GM12878 (cell line): ENCODE results near the gene TEKT3. TPM values are rescaled to one million over a fixed set of nuclear protein-coding genes. Genes with fewer than 3 reads are reported as not detected.

ENCODE experiments used
- ATAC-seq: fragments of 200-7000 bp; cut with Tn5 transposase; 3 replicates; pipeline ENCODE4 v1.9.1; 2020; ENCODE audit warnings: mild to moderate bottlenecking, moderate library complexity
- BruUV-seq: library from RNA; stranded (reverse); fragments of 400-500 nt; replicated peaks from 2 replicates; lab custom pipeline; 2021; lab: Mats Ljungman, UMichigan
- CTCF ChIA-PET: fragments of 300-600 bp; sonication (Branson Sonifier 250); formaldehyde crosslinking; extraction: SDS; loops from one replicate; lab custom pipeline; 2021; ENCODE audit warnings: inconsistent platforms; lab: Yijun Ruan, JAX
- POLR2A ChIA-PET: fragments of 350-600 bp; formaldehyde crosslinking; extraction: SDS; loops from one replicate; lab custom pipeline; 2021; ENCODE audit warnings: inconsistent platforms; lab: Charles Lee
- RAD21 ChIA-PET: fragments of 300-600 bp; sonication (Branson Sonifier 250); formaldehyde crosslinking; loops from one replicate; lab custom pipeline; 2023; ENCODE audit warnings: antibody characterized with exemption; ENCODE audit not compliant: unreplicated experiment; lab: Charles Lee
- SMC1A ChIA-PET: fragments of 300-600 bp; sonication (Branson Sonifier 250); formaldehyde crosslinking; loops from one replicate; lab custom pipeline; 2023; ENCODE audit not compliant: unreplicated experiment, uncharacterized antibody; lab: Charles Lee
- DNase-seq: peaks from one replicate; pipeline ENCODE4 v3.0.0-alpha.2; 2011; ENCODE audit warnings: low read depth, low spot score
- FAIRE-seq: peaks from 3 replicates; lab custom pipeline; 2011; peaks lifted over from hg19 to GRCh38; lab: Jason Lieb, UNC
- H2AFZ ChIP-seq: 2 replicates; pipeline ENCODE4 v1.6.0; 2011; ENCODE audit warnings: low read depth, low read length, control low read depth; ENCODE audit not compliant: control insufficient read depth
- H3K27ac ChIP-seq: 2 replicates; pipeline ENCODE4 v1.5.1; 2011; ENCODE audit warnings: control low read depth; ENCODE audit not compliant: control insufficient read depth, insufficient read depth
- H3K27me3 ChIP-seq, 2 experiments: replicated peaks in 1 of 2; 2 replicates each; pipeline versions ENCODE4 v1.6.0 to v1.6.1; 2011; ENCODE audit warnings: low read length in 1 of 2; ENCODE audit not compliant: control insufficient read depth in 2 of 2, insufficient read depth in 2 of 2
- H3K36me3 ChIP-seq, 2 experiments: 2 replicates each; pipeline ENCODE4 v1.5.1; 2011; ENCODE audit warnings: low read length in 1 of 2; ENCODE audit not compliant: control insufficient read depth in 2 of 2, insufficient read depth in 2 of 2
- H3K4me1 ChIP-seq: 2 replicates; pipeline ENCODE4 v1.6.1; 2011; ENCODE audit warnings: mild to moderate bottlenecking, low read length, moderate library complexity, mixed read lengths; ENCODE audit not compliant: control insufficient read depth, insufficient read depth
- H3K4me2 ChIP-seq: 2 replicates; pipeline ENCODE4 v1.6.0; 2011; ENCODE audit warnings: control low read depth; ENCODE audit not compliant: control insufficient read depth, insufficient read depth
- H3K4me3 ChIP-seq: fragments of 200-600 bp; sonication (generic); 2 replicates; pipeline ENCODE4 v1.5.1; 2016
- H3K79me2 ChIP-seq: 2 replicates; pipeline ENCODE4 v1.6.0; 2011; ENCODE audit warnings: low read length; ENCODE audit not compliant: control insufficient read depth, insufficient read depth
- H3K9ac ChIP-seq: 2 replicates; pipeline ENCODE4 v1.8.0; 2011; ENCODE audit warnings: low read length, control low read depth, mixed read lengths; ENCODE audit not compliant: control insufficient read depth, insufficient read depth
- H3K9me3 ChIP-seq: replicated peaks from 3 replicates; pipeline ENCODE4 v1.5.1; 2011; ENCODE audit warnings: mild to moderate bottlenecking, low read length; ENCODE audit not compliant: control insufficient read depth, insufficient read depth
- H4K20me1 ChIP-seq: 2 replicates; pipeline ENCODE4 v1.6.0; 2011; ENCODE audit not compliant: control insufficient read depth, insufficient read depth
- ATF7 ChIP-seq: fragments of 450-650 bp; IDR thresholded peaks from 2 replicates; pipeline ENCODE4 v1.6.1; 2016; ENCODE audit warnings: low read depth, mild to moderate bottlenecking
- CBX3 ChIP-seq: fragments of 200-600 bp; sonication (generic); IDR thresholded peaks from 2 replicates; pipeline ENCODE4 v1.6.1; 2016; ENCODE audit warnings: low read depth, borderline replicate concordance
- CREM ChIP-seq: IDR thresholded peaks from 2 replicates; pipeline ENCODE4 v1.6.1; 2014; ENCODE audit warnings: antibody characterized with exemption, low read depth
- ETV6 ChIP-seq, 2 experiments: fragments of 450-650 bp in 1 of 2; IDR thresholded peaks in 1 of 2; conservative IDR thresholded peaks in 1 of 2; 2 replicates each; pipeline ENCODE4 v1.6.1; 2014; ENCODE audit warnings: antibody characterized with exemption in 1 of 2, borderline replicate concordance in 1 of 2, low read depth in 1 of 2, mild to moderate bottlenecking in 1 of 2, moderate library complexity in 1 of 2
- KAT2A ChIP-seq: conservative IDR thresholded peaks from 2 replicates; pipeline ENCODE4 v1.6.1; 2011; ENCODE audit warnings: low read depth, low read length; ENCODE audit not compliant: control insufficient read depth
- MTA3 ChIP-seq: IDR thresholded peaks from 2 replicates; pipeline ENCODE4 v1.6.1; 2012; ENCODE audit warnings: low read length, inconsistent platforms, borderline replicate concordance
- NR2F1 ChIP-seq: fragments of 450-650 bp; conservative IDR thresholded peaks from 2 replicates; pipeline ENCODE4 v1.6.1; 2017; ENCODE audit warnings: mild to moderate bottlenecking
- POU2F2 ChIP-seq: IDR thresholded peaks from 3 replicates; pipeline ENCODE4 v1.6.1; 2011; ENCODE audit warnings: low read depth, mild to moderate bottlenecking, low read length, borderline replicate concordance
- RB1 ChIP-seq: fragments of 450-650 bp; formaldehyde crosslinking; IDR thresholded peaks from 2 replicates; pipeline ENCODE4 v1.6.1; 2017; ENCODE audit warnings: mild to moderate bottlenecking, borderline replicate concordance
- RCOR1 ChIP-seq: conservative IDR thresholded peaks from 2 replicates; pipeline ENCODE4 v1.6.1; 2012; ENCODE audit warnings: low read depth, low read length, improper control_type of control experiment
- RUNX3 ChIP-seq: IDR thresholded peaks from 2 replicates; pipeline ENCODE4 v1.6.1; 2012; ENCODE audit warnings: low read length, inconsistent platforms
- SP1 ChIP-seq: IDR thresholded peaks from one replicate; pipeline ENCODE4 v1.6.1; 2011; ENCODE audit warnings: low read depth, low read length
- STAT1 ChIP-seq: fragments of 450-650 bp; conservative IDR thresholded peaks from 2 replicates; pipeline ENCODE4 v1.6.1; 2014; ENCODE audit warnings: antibody characterized with exemption, mild to moderate bottlenecking
- TCF3 ChIP-seq: IDR thresholded peaks from 2 replicates; pipeline ENCODE4 v1.6.1; 2012; ENCODE audit warnings: low read depth, mild to moderate bottlenecking, low read length, borderline replicate concordance; ENCODE audit not compliant: insufficient read depth
- YBX1 ChIP-seq: fragments of 450-650 bp; IDR thresholded peaks from 2 replicates; pipeline ENCODE4 v1.6.1; 2016; ENCODE audit warnings: antibody characterized with exemption
- WGBS: methylation state at CpG from one replicate; pipeline ENCODE4 v1.1.6; 2016; ENCODE audit warnings: low lambda C conversion rate; ENCODE audit not compliant: insufficient replicate concordance, insufficient coverage; ENCODE audit errors: missing lambda C conversion rate; 5-methylcytosine and 5-hydroxymethylcytosine counted together
- in situ Hi-C: fragments of 300-500 bp; cut with MboI; formaldehyde crosslinking; loops from 9 replicates; pipeline ENCODE4 v1.14.3; 2018; ENCODE audit warnings: mixed read lengths
- intact Hi-C: fragments of 100-400 bp; cut with micrococcal nuclease; formaldehyde crosslinking; loops from one replicate; pipeline ENCODE4 v1.14.2; 2022; ENCODE audit not compliant: unreplicated experiment
- polyA plus RNA-seq, 11 experiments: library from polyadenylated mRNA; depleted of rRNA in 4 of 11; unstranded in 6 of 11; stranded (reverse) in 5 of 11; fragments of >200 nt; fragmentation: Nextera tagmentation in 4 of 11; fragmentation: Illumina TruSeq in 1 of 11; extraction: Ambion mirVana in 4 of 11; extraction: Trizol in 1 of 11; gene quantifications; 1 replicate in 1 of 11; 2 replicates in 10 of 11; pipeline versions ENCODE4 v1.2.1 to v1.2.3, GENCODE V29; 2011 to 2016; ENCODE audit warnings: inconsistent platforms in 2 of 11, missing spikeins in 2 of 11, low read depth in 1 of 11
- total RNA-seq, 4 experiments: library from RNA; depleted of rRNA in 3 of 4; stranded (reverse); fragments of >200 nt in 3 of 4; fragmentation: Illumina TruSeq in 1 of 4; extraction: Trizol in 1 of 4; gene quantifications; 2 replicates each; pipeline versions ENCODE4 v1.2.1 to v1.2.3, GENCODE V29; 2013 to 2021
- TF ChIP-seq, protein P1 (sequence below): fragments of 150-350 bp; IDR thresholded peaks from 2 replicates; pipeline ENCODE4 v1.6.1; 2014; ENCODE audit warnings: mild to moderate bottlenecking, low read depth, low read length
- TF ChIP-seq, protein P2 (sequence below): fragments of 450-650 bp; IDR thresholded peaks from 2 replicates; pipeline ENCODE4 v1.6.1; 2014; ENCODE audit warnings: mild to moderate bottlenecking
- TF ChIP-seq, protein P3 (sequence below): fragments of 450-650 bp; IDR thresholded peaks from 2 replicates; pipeline ENCODE4 v1.6.1; 2017; ENCODE audit warnings: mild to moderate bottlenecking
- TF ChIP-seq, protein P4 (sequence below): fragments of 450-650 bp; IDR thresholded peaks from 2 replicates; pipeline ENCODE4 v1.6.1; 2017; ENCODE audit warnings: borderline replicate concordance

Gene TEKT3
- total and polyA plus RNA-seq, 10 of the 15 experiments (the other 5 are each of a cell fraction or from before 2014, with no cell fraction given) = 0.15 TPM; not detected in 9

DNA sequence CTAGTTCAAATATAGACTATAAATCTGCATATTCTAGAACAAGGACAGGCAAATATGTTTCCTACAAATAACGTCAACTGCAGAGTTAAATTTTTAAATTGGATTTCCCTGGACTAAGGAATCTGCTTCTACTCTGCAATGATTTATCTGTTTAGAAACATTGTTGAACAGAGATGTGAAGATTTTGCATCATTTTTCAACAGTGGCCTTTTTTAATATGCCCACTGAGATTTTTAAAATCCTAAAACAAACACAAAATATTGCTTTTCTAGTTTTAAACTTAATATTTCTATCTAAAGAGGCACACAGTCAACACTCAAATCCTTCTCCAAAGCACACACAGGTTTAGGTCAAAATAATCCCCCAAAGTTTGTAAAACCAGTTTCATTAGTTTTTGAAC is 52.5 kb downstream of the TEKT3 start:
- FAIRE-seq = no peak
- TF ChIP-seq NR2F1 (no peak), RCOR1 (no peak), RUNX3 (no peak), RB1 (no peak), POU2F2 (no peak), MTA3 (no peak), ETV6 (conservative IDR thresholded peaks at IDR 0.05 in 1 of 2, IDR thresholded peaks at IDR 0.05 in 1 of 2; ENCODE audit: borderline replicate concordance in 1 of 2, low read depth in 1 of 2) (no peak), YBX1 (no peak), KAT2A (no peak), CBX3 (no peak), SP1 (no peak), ATF7 (no peak), STAT1 (no peak), CREM (no peak), TCF3 (no peak)
- TF ChIP-seq, protein P1, sequence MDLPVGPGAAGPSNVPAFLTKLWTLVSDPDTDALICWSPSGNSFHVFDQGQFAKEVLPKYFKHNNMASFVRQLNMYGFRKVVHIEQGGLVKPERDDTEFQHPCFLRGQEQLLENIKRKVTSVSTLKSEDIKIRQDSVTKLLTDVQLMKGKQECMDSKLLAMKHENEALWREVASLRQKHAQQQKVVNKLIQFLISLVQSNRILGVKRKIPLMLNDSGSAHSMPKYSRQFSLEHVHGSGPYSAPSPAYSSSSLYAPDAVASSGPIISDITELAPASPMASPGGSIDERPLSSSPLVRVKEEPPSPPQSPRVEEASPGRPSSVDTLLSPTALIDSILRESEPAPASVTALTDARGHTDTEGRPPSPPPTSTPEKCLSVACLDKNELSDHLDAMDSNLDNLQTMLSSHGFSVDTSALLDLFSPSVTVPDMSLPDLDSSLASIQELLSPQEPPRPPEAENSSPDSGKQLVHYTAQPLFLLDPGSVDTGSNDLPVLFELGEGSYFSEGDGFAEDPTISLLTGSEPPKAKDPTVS = no peak
- TF ChIP-seq, protein P2, sequence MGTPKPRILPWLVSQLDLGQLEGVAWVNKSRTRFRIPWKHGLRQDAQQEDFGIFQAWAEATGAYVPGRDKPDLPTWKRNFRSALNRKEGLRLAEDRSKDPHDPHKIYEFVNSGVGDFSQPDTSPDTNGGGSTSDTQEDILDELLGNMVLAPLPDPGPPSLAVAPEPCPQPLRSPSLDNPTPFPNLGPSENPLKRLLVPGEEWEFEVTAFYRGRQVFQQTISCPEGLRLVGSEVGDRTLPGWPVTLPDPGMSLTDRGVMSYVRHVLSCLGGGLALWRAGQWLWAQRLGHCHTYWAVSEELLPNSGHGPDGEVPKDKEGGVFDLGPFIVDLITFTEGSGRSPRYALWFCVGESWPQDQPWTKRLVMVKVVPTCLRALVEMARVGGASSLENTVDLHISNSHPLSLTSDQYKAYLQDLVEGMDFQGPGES = no peak
- TF ChIP-seq, protein P3, sequence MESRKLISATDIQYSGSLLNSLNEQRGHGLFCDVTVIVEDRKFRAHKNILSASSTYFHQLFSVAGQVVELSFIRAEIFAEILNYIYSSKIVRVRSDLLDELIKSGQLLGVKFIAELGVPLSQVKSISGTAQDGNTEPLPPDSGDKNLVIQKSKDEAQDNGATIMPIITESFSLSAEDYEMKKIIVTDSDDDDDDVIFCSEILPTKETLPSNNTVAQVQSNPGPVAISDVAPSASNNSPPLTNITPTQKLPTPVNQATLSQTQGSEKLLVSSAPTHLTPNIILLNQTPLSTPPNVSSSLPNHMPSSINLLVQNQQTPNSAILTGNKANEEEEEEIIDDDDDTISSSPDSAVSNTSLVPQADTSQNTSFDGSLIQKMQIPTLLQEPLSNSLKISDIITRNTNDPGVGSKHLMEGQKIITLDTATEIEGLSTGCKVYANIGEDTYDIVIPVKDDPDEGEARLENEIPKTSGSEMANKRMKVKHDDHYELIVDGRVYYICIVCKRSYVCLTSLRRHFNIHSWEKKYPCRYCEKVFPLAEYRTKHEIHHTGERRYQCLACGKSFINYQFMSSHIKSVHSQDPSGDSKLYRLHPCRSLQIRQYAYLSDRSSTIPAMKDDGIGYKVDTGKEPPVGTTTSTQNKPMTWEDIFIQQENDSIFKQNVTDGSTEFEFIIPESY = no peak
- TF ChIP-seq, protein P4, sequence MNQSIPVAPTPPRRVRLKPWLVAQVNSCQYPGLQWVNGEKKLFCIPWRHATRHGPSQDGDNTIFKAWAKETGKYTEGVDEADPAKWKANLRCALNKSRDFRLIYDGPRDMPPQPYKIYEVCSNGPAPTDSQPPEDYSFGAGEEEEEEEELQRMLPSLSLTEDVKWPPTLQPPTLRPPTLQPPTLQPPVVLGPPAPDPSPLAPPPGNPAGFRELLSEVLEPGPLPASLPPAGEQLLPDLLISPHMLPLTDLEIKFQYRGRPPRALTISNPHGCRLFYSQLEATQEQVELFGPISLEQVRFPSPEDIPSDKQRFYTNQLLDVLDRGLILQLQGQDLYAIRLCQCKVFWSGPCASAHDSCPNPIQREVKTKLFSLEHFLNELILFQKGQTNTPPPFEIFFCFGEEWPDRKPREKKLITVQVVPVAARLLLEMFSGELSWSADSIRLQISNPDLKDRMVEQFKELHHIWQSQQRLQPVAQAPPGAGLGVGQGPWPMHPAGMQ = no peak
- RAD21 ChIA-PET = no interaction called here
- Histone ChIP-seq H3K36me3 (no peaks in the 10 kb centered on the region), H3K4me2 (no peak overlapping the region), H3K9me3 (no peaks in the 10 kb centered on the region), H2AFZ (no peak overlapping the region), H3K4me1 (no peaks in the 10 kb centered on the region), H3K9ac (no peak overlapping the region), H4K20me1 (no peaks in the 10 kb centered on the region), H3K27ac (no peak overlapping the region), H3K4me3 (no peak overlapping the region), H3K27me3 (no peaks in the 10 kb centered on the region), H3K79me2 (no peaks in the 10 kb centered on the region)
- DNase-seq = no peak
- POLR2A ChIA-PET = no interaction called here
- CTCF ChIA-PET = no interaction called here
- no TSS peak for BruUV-seq
- intact Hi-C loops = no loop called here
- in situ Hi-C loops = no loop called here
- WGBS = 32% methylated on average over 1 of the region's 1 CpG
- SMC1A ChIA-PET = no interaction called here
- ATAC-seq = no peak
